ENCODE data around the gene GALNT2.
A peak's percentile ranks its signal among the peaks of the same experiment; 100 is the strongest.

GALNT2 gene

DNA sequence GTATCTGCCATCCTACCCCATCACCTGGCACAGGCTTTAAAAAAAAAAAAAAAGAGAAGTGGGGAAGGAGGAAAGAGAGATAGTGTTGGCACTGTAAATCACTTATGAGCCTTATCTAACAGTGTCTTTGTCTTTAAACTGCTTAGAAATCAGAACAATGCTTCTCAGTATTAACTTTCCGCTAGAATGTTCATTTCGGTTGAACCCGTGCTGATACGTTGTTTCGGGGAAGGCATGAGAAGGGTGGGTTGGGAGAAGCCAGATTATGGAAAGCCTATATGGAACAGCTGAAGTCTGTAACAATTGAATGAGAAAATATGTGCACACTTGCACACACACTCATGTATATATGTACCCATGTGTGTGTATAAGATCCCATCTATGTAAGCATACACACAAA, 170.8 kb downstream of the GALNT2 start:
- DNase-seq (ENCODE audit: low read depth in 1 of 2, low spot score in 1 of 2), result no peak
- TF ChIP-seq SPI1 (IDR thresholded peaks at IDR 0.05; ENCODE audit: borderline replicate concordance, low read depth) (peak; percentile 5; the same call in 1 of the 2 replicates), GABPA (IDR thresholded peaks at IDR 0.05; ENCODE audit: low read depth) (no peak)
- TF ChIP-seq, protein P1, sequence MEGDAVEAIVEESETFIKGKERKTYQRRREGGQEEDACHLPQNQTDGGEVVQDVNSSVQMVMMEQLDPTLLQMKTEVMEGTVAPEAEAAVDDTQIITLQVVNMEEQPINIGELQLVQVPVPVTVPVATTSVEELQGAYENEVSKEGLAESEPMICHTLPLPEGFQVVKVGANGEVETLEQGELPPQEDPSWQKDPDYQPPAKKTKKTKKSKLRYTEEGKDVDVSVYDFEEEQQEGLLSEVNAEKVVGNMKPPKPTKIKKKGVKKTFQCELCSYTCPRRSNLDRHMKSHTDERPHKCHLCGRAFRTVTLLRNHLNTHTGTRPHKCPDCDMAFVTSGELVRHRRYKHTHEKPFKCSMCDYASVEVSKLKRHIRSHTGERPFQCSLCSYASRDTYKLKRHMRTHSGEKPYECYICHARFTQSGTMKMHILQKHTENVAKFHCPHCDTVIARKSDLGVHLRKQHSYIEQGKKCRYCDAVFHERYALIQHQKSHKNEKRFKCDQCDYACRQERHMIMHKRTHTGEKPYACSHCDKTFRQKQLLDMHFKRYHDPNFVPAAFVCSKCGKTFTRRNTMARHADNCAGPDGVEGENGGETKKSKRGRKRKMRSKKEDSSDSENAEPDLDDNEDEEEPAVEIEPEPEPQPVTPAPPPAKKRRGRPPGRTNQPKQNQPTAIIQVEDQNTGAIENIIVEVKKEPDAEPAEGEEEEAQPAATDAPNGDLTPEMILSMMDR (IDR thresholded peaks at IDR 0.05; ENCODE audit: insufficient read depth, low read length), result no peak
- TF ChIP-seq, protein P2, sequence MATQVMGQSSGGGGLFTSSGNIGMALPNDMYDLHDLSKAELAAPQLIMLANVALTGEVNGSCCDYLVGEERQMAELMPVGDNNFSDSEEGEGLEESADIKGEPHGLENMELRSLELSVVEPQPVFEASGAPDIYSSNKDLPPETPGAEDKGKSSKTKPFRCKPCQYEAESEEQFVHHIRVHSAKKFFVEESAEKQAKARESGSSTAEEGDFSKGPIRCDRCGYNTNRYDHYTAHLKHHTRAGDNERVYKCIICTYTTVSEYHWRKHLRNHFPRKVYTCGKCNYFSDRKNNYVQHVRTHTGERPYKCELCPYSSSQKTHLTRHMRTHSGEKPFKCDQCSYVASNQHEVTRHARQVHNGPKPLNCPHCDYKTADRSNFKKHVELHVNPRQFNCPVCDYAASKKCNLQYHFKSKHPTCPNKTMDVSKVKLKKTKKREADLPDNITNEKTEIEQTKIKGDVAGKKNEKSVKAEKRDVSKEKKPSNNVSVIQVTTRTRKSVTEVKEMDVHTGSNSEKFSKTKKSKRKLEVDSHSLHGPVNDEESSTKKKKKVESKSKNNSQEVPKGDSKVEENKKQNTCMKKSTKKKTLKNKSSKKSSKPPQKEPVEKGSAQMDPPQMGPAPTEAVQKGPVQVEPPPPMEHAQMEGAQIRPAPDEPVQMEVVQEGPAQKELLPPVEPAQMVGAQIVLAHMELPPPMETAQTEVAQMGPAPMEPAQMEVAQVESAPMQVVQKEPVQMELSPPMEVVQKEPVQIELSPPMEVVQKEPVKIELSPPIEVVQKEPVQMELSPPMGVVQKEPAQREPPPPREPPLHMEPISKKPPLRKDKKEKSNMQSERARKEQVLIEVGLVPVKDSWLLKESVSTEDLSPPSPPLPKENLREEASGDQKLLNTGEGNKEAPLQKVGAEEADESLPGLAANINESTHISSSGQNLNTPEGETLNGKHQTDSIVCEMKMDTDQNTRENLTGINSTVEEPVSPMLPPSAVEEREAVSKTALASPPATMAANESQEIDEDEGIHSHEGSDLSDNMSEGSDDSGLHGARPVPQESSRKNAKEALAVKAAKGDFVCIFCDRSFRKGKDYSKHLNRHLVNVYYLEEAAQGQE (IDR thresholded peaks at IDR 0.05; ENCODE audit: insufficient replicate concordance, low read depth), result no peak
- no peaks in the 10 kb centered on the region for H3K27me3 ChIP-seq (ENCODE audit: insufficient read depth, poor library complexity, severe bottlenecking)
- no peak overlapping the region for H3K4me3 ChIP-seq (replicated peaks; ENCODE audit: insufficient read depth, low read length)
- H3K27ac ChIP-seq (replicated peaks), result no peak overlapping the region

DNA sequence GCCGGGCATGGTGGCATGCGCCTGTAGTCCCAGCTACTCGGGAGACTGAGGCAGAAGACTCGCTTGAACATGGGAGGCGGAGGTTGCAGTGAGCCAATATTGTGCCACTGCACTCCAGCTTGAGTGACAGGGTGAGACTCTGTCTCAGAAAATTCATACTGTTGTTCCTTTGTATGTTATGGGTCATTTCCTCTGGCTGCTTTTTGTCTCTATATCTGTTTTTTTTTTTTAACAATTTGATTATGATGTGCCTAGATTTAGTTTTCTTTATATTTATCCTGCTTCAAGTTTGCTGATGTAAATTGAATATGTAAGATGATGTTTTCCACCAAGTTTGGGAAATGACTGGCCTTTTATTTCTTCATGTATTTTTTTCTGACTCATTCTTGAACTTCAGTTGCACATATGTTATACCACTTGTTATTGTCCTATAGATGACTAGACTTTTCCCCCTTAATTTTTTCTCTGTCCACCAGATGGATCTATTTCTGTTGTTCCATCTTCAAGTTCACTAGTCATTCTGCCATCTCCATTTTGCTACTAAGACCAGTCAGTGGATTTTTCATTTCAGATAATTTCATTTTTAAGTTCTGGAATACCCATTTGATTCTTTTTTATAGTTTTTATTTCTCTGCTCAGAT, 173.5 kb downstream of the GALNT2 start:
- no peaks in the 10 kb centered on the region for H3K27me3 ChIP-seq (ENCODE audit: insufficient read depth, poor library complexity, severe bottlenecking)
- no peak overlapping the region for H3K4me3 ChIP-seq (replicated peaks; ENCODE audit: insufficient read depth, low read length)
- no peak for TF ChIP-seq GABPA (IDR thresholded peaks at IDR 0.05; ENCODE audit: low read depth)
- TF ChIP-seq SPI1 (IDR thresholded peaks at IDR 0.05; ENCODE audit: borderline replicate concordance, low read depth), result no peak
- TF ChIP-seq, protein P2 (IDR thresholded peaks at IDR 0.05; ENCODE audit: insufficient replicate concordance, low read depth), result no peak
- TF ChIP-seq, protein P1 (IDR thresholded peaks at IDR 0.05; ENCODE audit: insufficient read depth, low read length), result no peak
- no peak for TF ChIP-seq POLR2AphosphoS5 (IDR thresholded peaks at IDR 0.05; ENCODE audit: low read depth)
- no peak overlapping the region for H3K27ac ChIP-seq (replicated peaks)
- no peak for DNase-seq (ENCODE audit: low read depth in 1 of 2, low spot score in 1 of 2)

DNA sequence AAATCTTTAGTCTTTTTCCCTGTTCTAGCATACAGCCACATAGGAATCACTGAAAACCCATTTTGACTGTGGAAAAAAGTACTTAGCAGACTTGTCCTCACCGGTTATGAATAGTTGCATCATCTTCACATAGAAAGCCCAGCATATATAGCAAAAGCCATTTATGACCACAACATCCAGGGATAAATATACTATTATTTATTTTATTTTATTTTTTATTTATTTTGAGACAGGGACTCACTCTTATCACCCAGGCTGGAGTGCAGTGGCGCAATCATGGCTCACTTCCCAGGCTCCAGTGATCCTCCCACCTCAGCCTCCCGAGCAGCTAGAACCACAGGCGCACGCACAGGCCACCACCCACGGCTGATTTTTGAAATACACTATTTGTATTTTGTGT, 175.3 kb downstream of the GALNT2 start:
- H3K27ac ChIP-seq (replicated peaks), result no peak overlapping the region
- H3K4me3 ChIP-seq (replicated peaks; ENCODE audit: insufficient read depth, low read length), result no peak overlapping the region
- TF ChIP-seq, protein P1 (IDR thresholded peaks at IDR 0.05; ENCODE audit: insufficient read depth, low read length), result no peak
- TF ChIP-seq, protein P2 (IDR thresholded peaks at IDR 0.05; ENCODE audit: insufficient replicate concordance, low read depth), result no peak
- no peak for TF ChIP-seq SPI1 (IDR thresholded peaks at IDR 0.05; ENCODE audit: borderline replicate concordance, low read depth)
- no peak for TF ChIP-seq POLR2AphosphoS5 (IDR thresholded peaks at IDR 0.05; ENCODE audit: low read depth)
- TF ChIP-seq GABPA (IDR thresholded peaks at IDR 0.05; ENCODE audit: low read depth), result no peak
- H3K27me3 ChIP-seq (ENCODE audit: insufficient read depth, poor library complexity, severe bottlenecking), result no peaks in the 10 kb centered on the region
- no peak for DNase-seq (ENCODE audit: low read depth in 1 of 2, low spot score in 1 of 2)
